Activated T-helper 1 cell treated with anti-CD3 and anti-CD28 coated beads, Interleukin-2, amount 50 U/mL, for 16 hours (primary cell): Measurements from ENCODE around the gene ST7L.
"Not testable (repeated sequence)": the region's sequence is repeated elsewhere in the genome, so short reads cannot be mapped to it uniquely, and the experiment has no call there.

Source experiments
- DNase-seq, 2 donors: peaks; one replicate each; pipeline ENCODE4 v3.0.0-alpha.2; 2020; ENCODE audit warnings: low read depth in 1 of 2, low spot score in 1 of 2

ST7L gene

GRCh38 chr1:112502826-112503225 is 116.1 kb downstream of the ST7L start:
- DNase-seq: no peak

DNA sequence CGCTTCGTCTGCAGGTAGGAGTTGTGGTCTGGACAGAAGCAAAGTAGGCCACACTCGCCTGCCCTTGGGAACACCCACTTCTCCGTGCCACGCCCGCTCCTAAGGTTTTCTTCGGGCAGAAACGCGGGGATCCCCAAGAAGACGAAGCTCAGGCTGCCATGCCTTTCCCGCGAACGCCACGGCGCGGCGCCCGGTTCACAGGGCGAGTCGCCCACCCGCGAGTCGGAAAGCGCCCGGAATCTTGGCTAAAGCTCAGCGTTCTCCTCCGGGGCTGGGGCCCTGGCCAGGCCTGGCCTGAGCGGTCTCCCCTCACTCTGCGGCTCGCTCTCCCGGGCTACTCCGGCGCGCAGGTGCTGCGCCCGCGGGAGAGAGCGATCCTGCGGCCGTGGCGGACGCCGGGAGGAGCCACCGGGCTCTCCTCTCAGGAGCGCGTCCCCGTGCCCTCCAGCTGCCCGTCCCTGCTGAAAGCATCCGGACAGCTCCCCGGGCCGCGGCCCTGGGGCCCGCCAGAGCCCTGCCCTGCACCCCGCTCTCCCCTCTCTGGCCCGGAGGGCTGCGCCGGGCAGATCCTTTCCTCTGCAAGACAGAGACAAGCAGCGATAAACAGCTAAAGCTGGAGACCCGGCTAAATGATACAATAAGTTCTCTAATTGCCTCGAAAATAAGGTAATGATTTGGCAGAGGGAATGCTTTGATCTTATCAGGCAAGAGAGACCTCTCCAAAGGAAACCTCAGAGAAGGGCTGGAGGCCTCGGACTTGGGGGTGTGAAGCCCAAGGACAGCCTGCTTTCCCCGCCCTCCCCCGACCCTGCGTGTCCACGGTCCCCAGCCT is 116.9 kb downstream of the ST7L start:
- peak; percentile 31 to 33 for DNase-seq

DNA sequence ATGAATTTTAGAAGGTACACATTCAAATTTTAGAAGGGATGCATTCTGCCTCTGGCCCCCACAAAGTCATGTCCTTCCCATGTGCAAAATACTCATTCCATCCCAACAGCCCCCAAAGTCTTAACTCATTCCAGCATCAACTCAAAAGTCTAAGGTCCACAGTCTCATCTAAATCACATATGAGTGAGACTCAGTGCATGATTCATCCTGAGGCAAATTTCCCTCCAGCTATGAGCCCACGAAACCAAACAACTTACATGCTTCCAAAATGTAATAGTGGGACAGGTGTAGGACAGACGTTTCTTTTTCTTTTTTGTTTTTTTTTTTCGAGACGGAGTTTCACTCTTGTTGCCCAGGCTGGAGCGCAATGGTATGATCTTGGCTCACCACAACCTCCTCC is 122.7 kb downstream of the ST7L start:
- no peak for DNase-seq

DNA sequence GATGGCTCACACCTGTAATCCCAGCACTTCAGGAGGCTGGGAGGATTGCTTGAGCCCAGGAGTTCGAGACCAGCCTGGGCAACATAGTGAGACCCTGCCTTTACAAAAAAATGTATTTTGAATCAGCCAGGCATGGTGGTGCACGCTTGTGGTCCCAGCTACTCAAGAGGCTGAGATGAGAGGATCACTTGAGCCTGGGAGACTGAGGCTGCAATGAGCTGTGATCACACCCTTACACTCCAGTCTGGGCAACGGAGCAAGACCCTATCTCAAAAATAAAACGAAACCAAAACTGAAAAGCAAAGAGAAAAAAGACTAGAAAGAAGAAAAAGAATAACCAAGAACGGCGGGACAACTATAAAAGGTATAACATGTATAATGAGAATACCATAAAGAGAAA is 125.6 kb downstream of the ST7L start:
- DNase-seq: no peak

DNA sequence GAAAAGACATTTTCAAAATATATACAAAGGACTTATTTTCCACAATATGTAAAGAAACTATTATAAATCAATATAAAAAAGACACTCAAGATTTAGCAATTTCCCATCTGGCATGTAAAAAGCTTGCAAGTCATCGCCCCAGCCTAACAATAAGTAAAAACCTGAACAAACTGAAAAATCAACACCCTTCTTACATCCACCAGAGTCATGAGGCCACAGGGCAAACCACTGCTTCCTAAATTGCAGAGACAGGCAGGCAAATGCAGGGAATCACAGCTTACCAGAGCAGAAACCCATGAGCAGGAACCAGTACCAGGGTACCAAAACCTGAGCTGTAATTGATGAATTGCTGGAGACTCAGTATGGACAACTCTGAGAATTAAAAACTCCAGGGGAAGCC is 126.9 kb downstream of the ST7L start:
- no peak for DNase-seq

DNA sequence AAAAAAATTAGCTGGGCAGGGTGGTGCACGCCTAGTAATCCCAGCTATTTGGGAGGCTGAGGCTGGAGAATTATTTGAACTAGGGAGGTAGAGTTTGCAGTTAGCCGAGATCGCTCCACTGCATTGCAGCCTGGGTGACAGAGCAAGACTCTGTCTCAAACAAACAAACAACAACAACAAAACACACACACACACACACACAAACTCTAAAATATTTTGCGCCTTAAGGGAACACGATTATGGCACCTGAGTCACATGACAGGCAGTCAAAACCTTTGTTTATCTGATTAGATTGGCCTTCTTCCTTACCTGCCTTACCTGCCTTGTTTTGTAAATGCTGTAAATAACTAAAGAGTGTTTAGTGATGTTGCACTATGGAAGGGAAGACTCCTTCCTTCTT is 130.8 kb downstream of the ST7L start:
- no peak for DNase-seq

- DNase-seq: not testable (repeated sequence)
Measured at GRCh38 chr1:112487686-112488085, 131.3 kb downstream of the ST7L start.

DNA sequence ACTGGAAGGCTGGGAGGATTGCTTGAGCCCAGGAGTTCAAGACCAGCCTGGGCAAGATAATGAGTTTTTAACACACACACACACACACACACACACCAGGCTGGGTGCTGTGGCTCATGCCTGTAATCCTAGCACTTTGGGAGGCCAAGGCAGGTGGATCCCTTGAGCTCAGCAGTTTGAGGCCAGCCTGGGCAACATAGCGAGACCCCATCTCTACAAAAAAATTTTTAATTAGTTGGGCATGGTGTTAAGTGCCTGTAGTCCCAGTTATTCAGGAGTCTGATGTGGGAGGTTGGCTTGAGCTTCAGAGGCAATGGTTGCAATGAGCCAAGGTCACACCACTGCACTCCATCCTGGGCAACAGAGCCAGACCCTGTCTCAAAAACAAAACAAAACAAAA is 132.9 kb downstream of the ST7L start:
- not testable (repeated sequence) for DNase-seq

- no peak for DNase-seq
Measured at GRCh38 chr1:112478314-112478713, 140.6 kb downstream of the ST7L start.

- DNase-seq: no peak
Measured at GRCh38 chr1:112477550-112477949, 141.4 kb downstream of the ST7L start.
